Stomach (tissue), 9 donors: ENCODE results near the gene DOCK1. TPM values are rescaled to one million over a fixed set of nuclear protein-coding genes. Genes with fewer than 3 reads are reported as not detected.

Experiments
- DNase-seq, 2 donors: peaks; one replicate each; pipeline versions ENCODE4 v3.0.0 to v3.0.0-alpha.2; 2013 to 2019
- H3K27ac ChIP-seq, 5 donors: fragments of 200-600 bp in 4 of 5; sonication (generic) in 4 of 5; one replicate each; pipeline ENCODE4 v1.5.1; 2013 to 2019; ENCODE audit warnings: mild to moderate bottlenecking in 1 of 5, moderate library complexity in 1 of 5
- H3K27me3 ChIP-seq, 3 donors: fragments of 200-600 bp; sonication (generic); one replicate each; pipeline ENCODE4 v1.5.1; 2017 to 2019; ENCODE audit warnings: mixed run types in 1 of 3
- H3K36me3 ChIP-seq, 4 donors: fragments of 200-600 bp; sonication (generic); 1 replicate in 3 of 4; 2 replicates in 1 of 4; pipeline ENCODE4 v1.5.1; 2016 to 2019
- H3K4me1 ChIP-seq, 4 donors: fragments of 200-600 bp; sonication (generic); one replicate each; pipeline ENCODE4 v1.5.1; 2016 to 2019
- H3K4me3 ChIP-seq, 4 donors: fragments of 200-600 bp; sonication (generic) in 3 of 4; one replicate each; pipeline ENCODE4 v1.5.1; 2016 to 2019; ENCODE audit warnings: mild to moderate bottlenecking in 1 of 4
- H3K9me3 ChIP-seq, 4 donors: fragments of 200-600 bp; sonication (generic); one replicate each; pipeline ENCODE4 v1.5.1; 2016 to 2019
- EP300 ChIP-seq: sonication (generic); formaldehyde crosslinking; IDR thresholded peaks from one replicate; pipeline ENCODE4 v1.6.1; 2017; ENCODE audit warnings: antibody characterized with exemption
- POLR2A ChIP-seq, 4 donors: fragments of 450-650 bp; IDR thresholded peaks; one replicate each; pipeline ENCODE4 v1.6.1; 2016; ENCODE audit warnings: antibody characterized with exemption in 4 of 4, control low read depth in 2 of 4, mild to moderate bottlenecking in 1 of 4, moderate library complexity in 1 of 4
- POLR2AphosphoS5 ChIP-seq, 3 donors: sonication (generic); formaldehyde crosslinking; IDR thresholded peaks; one replicate each; pipeline ENCODE4 v1.6.1; 2016; ENCODE audit warnings: antibody characterized with exemption in 3 of 3
- WGBS, 5 donors: extraction: QIAGEN DNeasy Blood & Tissue Kit in 3 of 5; methylation state at CpG; one replicate each; pipeline versions ENCODE4 v1.1.5 to v1.1.7; 2013 to 2018; 5-methylcytosine and 5-hydroxymethylcytosine counted together
- intact Hi-C: fragments of 100-400 bp; cut with DNase I; formaldehyde crosslinking; loops from one replicate; pipeline ENCODE4 v1.15.1; 2023; ENCODE audit warnings: low total_unique reads
- polyA plus RNA-seq, 3 donors: library from polyadenylated mRNA; stranded (reverse); fragments of 200-250 nt; gene quantifications; one replicate each; pipeline ENCODE4 v1.2.3, GENCODE V29; 2013
- total RNA-seq, 5 donors: library from RNA; depleted of rRNA; stranded (reverse); fragments of >200 nt; gene quantifications; one replicate each; pipeline versions ENCODE4 v1.1.0 to v1.2.3, GENCODE V29; 2014 to 2016
- TF ChIP-seq, protein P1 (sequence below), 7 experiments: fragments of 450-650 bp in 4 of 7; fragments of 200-600 bp in 3 of 7; sonication (generic) in 3 of 7; IDR thresholded peaks; one replicate each; pipeline ENCODE4 v1.5.1; 2016 to 2019; ENCODE audit warnings: antibody characterized with exemption in 7 of 7, control low read depth in 2 of 7, mild to moderate bottlenecking in 1 of 7
- donor health status: healthy with polysubstance abuse.
- donor health status: Bipolar disorder and iron deficiency.
- donor health status: healthy.

DOCK1 gene
- total and polyA plus RNA-seq, 8 donors: 8.4 to 114 (median 35.0) TPM

GRCh38 chr10:127452568-127452967 lies 547.3 kb downstream of the DOCK1 start:
- no peaks in the 10 kb centered on the region for H3K27me3 ChIP-seq
- H3K4me3 ChIP-seq: no peak overlapping the region
- H3K27ac ChIP-seq: no peak overlapping the region
- TF ChIP-seq EP300 (no peak), POLR2AphosphoS5 (IDR thresholded peaks at IDR 0.05) (no peak), POLR2A (IDR thresholded peaks at IDR 0.05) (no peak)
- TF ChIP-seq, protein P1, sequence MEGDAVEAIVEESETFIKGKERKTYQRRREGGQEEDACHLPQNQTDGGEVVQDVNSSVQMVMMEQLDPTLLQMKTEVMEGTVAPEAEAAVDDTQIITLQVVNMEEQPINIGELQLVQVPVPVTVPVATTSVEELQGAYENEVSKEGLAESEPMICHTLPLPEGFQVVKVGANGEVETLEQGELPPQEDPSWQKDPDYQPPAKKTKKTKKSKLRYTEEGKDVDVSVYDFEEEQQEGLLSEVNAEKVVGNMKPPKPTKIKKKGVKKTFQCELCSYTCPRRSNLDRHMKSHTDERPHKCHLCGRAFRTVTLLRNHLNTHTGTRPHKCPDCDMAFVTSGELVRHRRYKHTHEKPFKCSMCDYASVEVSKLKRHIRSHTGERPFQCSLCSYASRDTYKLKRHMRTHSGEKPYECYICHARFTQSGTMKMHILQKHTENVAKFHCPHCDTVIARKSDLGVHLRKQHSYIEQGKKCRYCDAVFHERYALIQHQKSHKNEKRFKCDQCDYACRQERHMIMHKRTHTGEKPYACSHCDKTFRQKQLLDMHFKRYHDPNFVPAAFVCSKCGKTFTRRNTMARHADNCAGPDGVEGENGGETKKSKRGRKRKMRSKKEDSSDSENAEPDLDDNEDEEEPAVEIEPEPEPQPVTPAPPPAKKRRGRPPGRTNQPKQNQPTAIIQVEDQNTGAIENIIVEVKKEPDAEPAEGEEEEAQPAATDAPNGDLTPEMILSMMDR (IDR thresholded peaks at IDR 0.05): no peak
- intact Hi-C loops: no loop called here
- 79 to 84% (median 81%) methylated on average over 3 of the region's 3 CpGs for WGBS, 5 donors
- peaks cover 0 to 58% (median 55%) of the 10 kb centered on the region in 4 donors for H3K36me3 ChIP-seq
- H3K4me1 ChIP-seq: no peaks in the 10 kb centered on the region
- H3K9me3 ChIP-seq: no peaks in the 10 kb centered on the region
- no peak for DNase-seq

DNA sequence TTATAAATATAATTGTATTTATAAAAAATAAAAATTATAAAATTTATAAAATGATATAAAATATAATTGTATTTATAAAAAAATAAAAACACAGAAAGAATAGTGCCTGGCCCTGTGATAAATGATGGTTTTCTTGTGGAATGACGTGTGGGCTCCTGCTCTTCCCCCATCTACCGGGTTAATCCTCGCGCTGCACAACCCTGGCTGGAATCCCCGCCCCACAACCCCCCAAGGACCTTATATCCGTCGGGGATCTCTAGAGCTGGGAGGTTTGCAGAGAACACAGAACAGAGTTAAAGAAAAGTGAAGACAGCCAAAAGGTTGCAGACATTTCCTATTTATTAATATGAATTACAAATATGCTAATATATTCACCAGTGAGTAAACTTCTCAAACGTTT lies 548.5 kb downstream of the DOCK1 start:
- DNase-seq: no peak
- 79 to 89% (median 87%) methylated on average over 8 of the region's 8 CpGs for WGBS, 5 donors
- Histone ChIP-seq H3K36me3 (peaks cover 0 to 46% (median 44%) of the 10 kb centered on the region in 4 donors), H3K4me3 (no peak overlapping the region), H3K27me3 (no peaks in the 10 kb centered on the region), H3K4me1 (no peaks in the 10 kb centered on the region), H3K27ac (no peak overlapping the region), H3K9me3 (no peaks in the 10 kb centered on the region)
- TF ChIP-seq POLR2AphosphoS5 (IDR thresholded peaks at IDR 0.05) (no peak), POLR2A (IDR thresholded peaks at IDR 0.05) (no peak), EP300 (no peak)
- TF ChIP-seq, protein P1 (IDR thresholded peaks at IDR 0.05): no peak
- intact Hi-C loops: no loop called here

DNA sequence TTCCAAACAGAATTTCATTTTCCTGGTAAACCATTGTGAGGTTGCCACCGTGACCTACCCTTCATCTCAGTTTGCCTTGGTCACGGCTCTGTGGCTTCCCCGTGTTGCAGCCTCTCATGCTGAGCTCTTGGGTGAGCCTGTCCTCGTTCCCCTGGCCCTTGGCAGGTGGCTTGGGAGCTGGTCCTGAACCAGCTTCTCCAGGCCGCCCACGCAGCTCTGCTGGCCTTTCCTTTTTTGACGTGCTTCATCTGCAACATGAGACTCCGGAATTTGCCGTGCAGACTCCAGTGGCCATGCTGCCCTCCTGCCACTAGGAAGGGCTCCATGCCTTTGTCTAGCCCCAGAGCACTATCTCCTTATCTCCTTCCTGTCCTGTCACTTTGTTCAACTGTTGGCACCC lies 550.9 kb downstream of the DOCK1 start:
- DNase-seq: no peak
- Histone ChIP-seq H3K36me3 (peaks cover 0 to 23% (median 22%) of the 10 kb centered on the region in 4 donors), H3K4me3 (no peak overlapping the region), H3K4me1 (no peaks in the 10 kb centered on the region), H3K9me3 (peaks cover 0 to 21% (median 7%) of the 10 kb centered on the region in 4 donors), H3K27ac (no peak overlapping the region), H3K27me3 (no peaks in the 10 kb centered on the region)
- intact Hi-C loops: no loop called here
- 82 to 94% (median 89%) methylated on average over 9 of the region's 9 CpGs for WGBS, 5 donors
- TF ChIP-seq, protein P1 (IDR thresholded peaks at IDR 0.05): no peak
- TF ChIP-seq EP300: no peak
- TF ChIP-seq POLR2AphosphoS5 (IDR thresholded peaks at IDR 0.05): no peak
- TF ChIP-seq POLR2A (IDR thresholded peaks at IDR 0.05): no peak

DNA sequence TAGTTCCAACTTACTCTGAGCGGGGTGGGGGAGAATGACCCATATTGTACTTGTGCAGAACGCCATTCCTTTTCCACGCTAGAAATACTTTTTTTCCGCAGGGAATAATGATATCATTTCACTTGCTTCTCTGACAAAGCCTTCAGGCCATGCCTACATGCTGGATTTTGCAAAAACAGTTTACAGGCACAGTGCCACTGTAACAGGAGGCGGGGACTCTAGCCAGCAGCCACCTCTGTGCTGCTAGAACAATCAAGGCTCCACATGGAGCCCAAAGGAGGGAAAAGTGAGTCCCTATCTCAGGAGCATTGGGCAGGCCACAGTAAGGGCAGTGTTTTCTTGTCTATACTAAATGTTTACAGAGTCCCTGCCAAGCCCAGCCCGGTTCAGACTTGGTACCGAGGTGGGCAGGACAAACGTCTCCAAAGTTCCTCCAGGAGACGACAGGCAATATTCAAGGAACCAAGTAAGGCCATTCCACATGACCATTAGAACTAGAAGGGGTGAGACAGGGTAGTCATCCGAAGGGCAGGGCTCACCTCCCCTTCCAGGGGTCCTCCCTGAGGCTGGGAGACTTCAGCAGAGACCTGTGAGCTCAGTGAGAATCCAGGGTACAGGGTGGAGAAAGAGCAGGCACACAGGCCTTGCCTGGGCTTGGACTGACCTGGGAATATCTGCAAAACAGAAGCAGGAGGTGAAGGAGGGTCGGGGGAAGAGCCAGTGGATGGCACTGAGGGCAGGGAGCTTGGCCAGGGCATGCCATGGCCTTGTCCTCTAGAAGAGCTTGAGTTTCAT lies 553.0 kb downstream of the DOCK1 start:
- no peak for TF ChIP-seq POLR2A (IDR thresholded peaks at IDR 0.05)
- TF ChIP-seq POLR2AphosphoS5 (IDR thresholded peaks at IDR 0.05): no peak
- TF ChIP-seq, protein P1 (IDR thresholded peaks at IDR 0.05): no peak
- no peak for TF ChIP-seq EP300
- Histone ChIP-seq H3K27ac (no peak overlapping the region), H3K4me3 (no peak overlapping the region), H3K36me3 (peaks cover 0 to 6% (median 3%) of the 10 kb centered on the region in 4 donors), H3K4me1 (no peaks in the 10 kb centered on the region), H3K9me3 (peaks cover 0 to 21% (median 7%) of the 10 kb centered on the region in 4 donors), H3K27me3 (no peaks in the 10 kb centered on the region)
- DNase-seq: no peak
- intact Hi-C loops: no loop called here
- WGBS, 5 donors: 80 to 89% (median 81%) methylated on average over 9 to 11 of the region's 11 CpGs
